HepG2 (cell line): ENCODE measurements around the gene PROX2. TPM values are rescaled to one million over a fixed set of nuclear protein-coding genes. Genes with fewer than 3 reads are reported as not detected.

Source experiments
- ADNP ChIP-seq: sonication (generic); formaldehyde crosslinking; IDR thresholded peaks from 2 replicates; pipeline ENCODE4 v1.4.0; 2020; ENCODE audit warnings: missing genetic modification reagents
- ELK4 ChIP-seq: sonication (generic); formaldehyde crosslinking; IDR thresholded peaks from 2 replicates; pipeline ENCODE4 v1.9.0; 2021; ENCODE audit warnings: missing genetic modification reagents, borderline replicate concordance
- MTF1 ChIP-seq: sonication (generic); formaldehyde crosslinking; IDR thresholded peaks from 2 replicates; pipeline ENCODE4 v1.5.0; 2020; ENCODE audit warnings: missing genetic modification reagents
- MYC ChIP-seq: sonication (generic); formaldehyde crosslinking; IDR thresholded peaks from 2 replicates; pipeline ENCODE4 v1.9.0; 2021; ENCODE audit warnings: missing genetic modification reagents, borderline replicate concordance
- NCOR1 ChIP-seq: fragments of 200-600 bp; sonication (generic); IDR thresholded peaks from 2 replicates; pipeline ENCODE4 v1.7.0; 2017; ENCODE audit warnings: antibody characterized with exemption, low read length, borderline replicate concordance
- NFE2L2 ChIP-seq: fragments of 150-350 bp; IDR thresholded peaks from 2 replicates; pipeline ENCODE4 v1.6.1; 2014; ENCODE audit warnings: low read length
- POLR2G ChIP-seq: fragments of 200-400 bp; formaldehyde crosslinking; IDR thresholded peaks from 2 replicates; pipeline ENCODE4 v1.6.1; 2018; ENCODE audit warnings: mild to moderate bottlenecking, low read depth, low read length, moderate library complexity
- TEF ChIP-seq: sonication (generic); formaldehyde crosslinking; IDR thresholded peaks from 2 replicates; pipeline ENCODE4 v1.5.0; 2020; ENCODE audit warnings: missing genetic modification reagents
- ZFP36L1 ChIP-seq: sonication (generic); formaldehyde crosslinking; IDR thresholded peaks from 2 replicates; pipeline ENCODE4 v1.8.0; 2022; ENCODE audit warnings: mild to moderate bottlenecking, missing genetic modification reagents, moderate library complexity
- ZNF235 ChIP-seq: sonication (generic); formaldehyde crosslinking; IDR thresholded peaks from 2 replicates; pipeline ENCODE4 v1.8.1; 2023; ENCODE audit warnings: mild to moderate bottlenecking, missing genetic modification reagents, borderline replicate concordance
- ZNF510 ChIP-seq: sonication (generic); formaldehyde crosslinking; IDR thresholded peaks from 2 replicates; pipeline ENCODE4 v1.4.0; 2020; ENCODE audit warnings: low read depth, mild to moderate bottlenecking, missing genetic modification reagents
- ZNF512 ChIP-seq: sonication (generic); formaldehyde crosslinking; IDR thresholded peaks from 2 replicates; pipeline ENCODE4 v1.4.0; 2020; ENCODE audit warnings: mild to moderate bottlenecking, missing genetic modification reagents
- ZNF75D ChIP-seq: sonication (generic); formaldehyde crosslinking; IDR thresholded peaks from 2 replicates; pipeline ENCODE4 v1.8.1; 2023; ENCODE audit warnings: missing genetic modification reagents, mild to moderate bottlenecking, borderline replicate concordance
- ZNF883 ChIP-seq: sonication (generic); formaldehyde crosslinking; IDR thresholded peaks from 2 replicates; pipeline ENCODE4 v1.5.1; 2020; ENCODE audit warnings: mild to moderate bottlenecking, missing genetic modification reagents; ENCODE audit errors: not compliant biosample characterization
- polyA plus RNA-seq, 8 experiments: library from polyadenylated mRNA; depleted of rRNA in 3 of 8; stranded (reverse) in 7 of 8; unstranded in 1 of 8; fragments of >200 nt; fragmentation: Illumina TruSeq in 4 of 8; extraction: Trizol in 4 of 8; gene quantifications; 2 replicates each; pipeline versions ENCODE4 v1.2.1 to v1.2.3, GENCODE V29; 2011 to 2016; ENCODE audit warnings: low read depth in 4 of 8, missing spikeins in 1 of 8, mixed read lengths in 1 of 8; ENCODE audit not compliant: insufficient read depth in 1 of 8
- total RNA-seq, 5 experiments: library from RNA; depleted of rRNA; stranded (reverse); fragments of >200 nt; fragmentation: Illumina TruSeq; extraction: Trizol; gene quantifications; 2 replicates each; pipeline ENCODE4 v1.2.3, GENCODE V29; 2016; ENCODE audit warnings: low read depth in 1 of 5
- TF ChIP-seq, protein P1 (sequence below): sonication (generic); formaldehyde crosslinking; IDR thresholded peaks from 2 replicates; pipeline ENCODE4 v1.9.0; 2022; ENCODE audit warnings: missing genetic modification reagents, mild to moderate bottlenecking, borderline replicate concordance
- TF ChIP-seq, protein P2 (sequence below): fragments of 450-650 bp; IDR thresholded peaks from 2 replicates; pipeline ENCODE4 v1.6.1; 2016
- TF ChIP-seq, protein P3 (sequence below): sonication (generic); formaldehyde crosslinking; IDR thresholded peaks from 2 replicates; pipeline ENCODE4 v1.8.1; 2022; ENCODE audit warnings: mild to moderate bottlenecking, missing genetic modification reagents
- TF ChIP-seq, protein P4 (sequence below): sonication (generic); IDR thresholded peaks from 2 replicates; pipeline ENCODE4 v1.6.1; 2016; ENCODE audit warnings: low read depth, borderline replicate concordance
- TF ChIP-seq, protein P5 (sequence below): IDR thresholded peaks from 2 replicates; pipeline ENCODE4 v1.6.1; 2016; ENCODE audit warnings: missing compliant biosample characterization, missing genetic modification reagents, borderline replicate concordance

PROX2 gene
- total and polyA plus RNA-seq, 2 of the 13 experiments (the other 11 are each of a cell fraction or from before 2014, with no cell fraction given) = not detected

DNA sequence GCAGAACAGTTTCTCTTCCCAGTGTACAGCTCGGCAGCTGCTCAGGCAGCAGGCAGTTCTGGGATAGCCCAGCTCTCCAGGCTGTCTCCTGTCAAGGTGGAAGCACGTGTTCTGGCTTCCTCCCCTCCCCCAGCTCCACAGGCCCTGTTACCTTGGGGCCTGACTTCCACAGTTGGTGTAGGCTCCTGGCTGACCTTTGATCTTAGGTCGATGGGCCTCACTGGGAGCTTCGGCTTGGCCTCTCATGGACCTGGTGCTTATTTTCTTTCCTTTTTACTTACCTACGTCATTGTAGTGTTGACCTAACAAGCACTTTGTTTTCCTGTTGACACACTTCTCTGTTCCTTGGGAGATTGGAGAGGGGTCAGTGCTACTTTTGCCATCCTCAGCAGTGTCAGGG, 22.7 kb upstream of the PROX2 start (continued):
- TF ChIP-seq, protein P1, sequence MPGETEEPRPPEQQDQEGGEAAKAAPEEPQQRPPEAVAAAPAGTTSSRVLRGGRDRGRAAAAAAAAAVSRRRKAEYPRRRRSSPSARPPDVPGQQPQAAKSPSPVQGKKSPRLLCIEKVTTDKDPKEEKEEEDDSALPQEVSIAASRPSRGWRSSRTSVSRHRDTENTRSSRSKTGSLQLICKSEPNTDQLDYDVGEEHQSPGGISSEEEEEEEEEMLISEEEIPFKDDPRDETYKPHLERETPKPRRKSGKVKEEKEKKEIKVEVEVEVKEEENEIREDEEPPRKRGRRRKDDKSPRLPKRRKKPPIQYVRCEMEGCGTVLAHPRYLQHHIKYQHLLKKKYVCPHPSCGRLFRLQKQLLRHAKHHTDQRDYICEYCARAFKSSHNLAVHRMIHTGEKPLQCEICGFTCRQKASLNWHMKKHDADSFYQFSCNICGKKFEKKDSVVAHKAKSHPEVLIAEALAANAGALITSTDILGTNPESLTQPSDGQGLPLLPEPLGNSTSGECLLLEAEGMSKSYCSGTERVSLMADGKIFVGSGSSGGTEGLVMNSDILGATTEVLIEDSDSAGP (CRISPR knock-in tag) = peak; percentile 63
- TF ChIP-seq MYC (CRISPR knock-in tag) (peak; percentile 99), ZNF883 (peak; percentile 74), NFE2L2 (no peak), POLR2G (no peak), ZNF75D (no peak), ZNF510 (peak; percentile 75; the same call in 1 of the 2 replicates), ADNP (CRISPR knock-in tag) (no peak), NCOR1 (peak; percentile 64; the same call in 1 of the 2 replicates), ZNF512 (CRISPR knock-in tag) (no peak), MTF1 (CRISPR knock-in tag) (no peak), TEF (no peak), ELK4 (CRISPR knock-in tag) (no peak), ZNF235 (no peak), ZFP36L1 (CRISPR knock-in tag) (peak; percentile 91; the same call in 1 of the 2 replicates)
- TF ChIP-seq, protein P2, sequence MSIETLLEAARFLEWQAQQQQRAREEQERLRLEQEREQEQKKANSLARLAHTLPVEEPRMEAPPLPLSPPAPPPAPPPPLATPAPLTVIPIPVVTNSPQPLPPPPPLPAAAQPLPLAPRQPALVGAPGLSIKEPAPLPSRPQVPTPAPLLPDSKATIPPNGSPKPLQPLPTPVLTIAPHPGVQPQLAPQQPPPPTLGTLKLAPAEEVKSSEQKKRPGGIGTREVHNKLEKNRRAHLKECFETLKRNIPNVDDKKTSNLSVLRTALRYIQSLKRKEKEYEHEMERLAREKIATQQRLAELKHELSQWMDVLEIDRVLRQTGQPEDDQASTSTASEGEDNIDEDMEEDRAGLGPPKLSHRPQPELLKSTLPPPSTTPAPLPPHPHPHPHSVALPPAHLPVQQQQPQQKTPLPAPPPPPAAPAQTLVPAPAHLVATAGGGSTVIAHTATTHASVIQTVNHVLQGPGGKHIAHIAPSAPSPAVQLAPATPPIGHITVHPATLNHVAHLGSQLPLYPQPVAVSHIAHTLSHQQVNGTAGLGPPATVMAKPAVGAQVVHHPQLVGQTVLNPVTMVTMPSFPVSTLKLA = peak; percentile 93
- TF ChIP-seq, protein P3, sequence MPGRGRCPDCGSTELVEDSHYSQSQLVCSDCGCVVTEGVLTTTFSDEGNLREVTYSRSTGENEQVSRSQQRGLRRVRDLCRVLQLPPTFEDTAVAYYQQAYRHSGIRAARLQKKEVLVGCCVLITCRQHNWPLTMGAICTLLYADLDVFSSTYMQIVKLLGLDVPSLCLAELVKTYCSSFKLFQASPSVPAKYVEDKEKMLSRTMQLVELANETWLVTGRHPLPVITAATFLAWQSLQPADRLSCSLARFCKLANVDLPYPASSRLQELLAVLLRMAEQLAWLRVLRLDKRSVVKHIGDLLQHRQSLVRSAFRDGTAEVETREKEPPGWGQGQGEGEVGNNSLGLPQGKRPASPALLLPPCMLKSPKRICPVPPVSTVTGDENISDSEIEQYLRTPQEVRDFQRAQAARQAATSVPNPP (CRISPR knock-in tag) = no peak
- TF ChIP-seq, protein P4, sequence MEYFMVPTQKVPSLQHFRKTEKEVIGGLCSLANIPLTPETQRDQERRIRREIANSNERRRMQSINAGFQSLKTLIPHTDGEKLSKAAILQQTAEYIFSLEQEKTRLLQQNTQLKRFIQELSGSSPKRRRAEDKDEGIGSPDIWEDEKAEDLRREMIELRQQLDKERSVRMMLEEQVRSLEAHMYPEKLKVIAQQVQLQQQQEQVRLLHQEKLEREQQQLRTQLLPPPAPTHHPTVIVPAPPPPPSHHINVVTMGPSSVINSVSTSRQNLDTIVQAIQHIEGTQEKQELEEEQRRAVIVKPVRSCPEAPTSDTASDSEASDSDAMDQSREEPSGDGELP = peak; percentile 62; the same call in 1 of the 2 replicates
- TF ChIP-seq, protein P5, sequence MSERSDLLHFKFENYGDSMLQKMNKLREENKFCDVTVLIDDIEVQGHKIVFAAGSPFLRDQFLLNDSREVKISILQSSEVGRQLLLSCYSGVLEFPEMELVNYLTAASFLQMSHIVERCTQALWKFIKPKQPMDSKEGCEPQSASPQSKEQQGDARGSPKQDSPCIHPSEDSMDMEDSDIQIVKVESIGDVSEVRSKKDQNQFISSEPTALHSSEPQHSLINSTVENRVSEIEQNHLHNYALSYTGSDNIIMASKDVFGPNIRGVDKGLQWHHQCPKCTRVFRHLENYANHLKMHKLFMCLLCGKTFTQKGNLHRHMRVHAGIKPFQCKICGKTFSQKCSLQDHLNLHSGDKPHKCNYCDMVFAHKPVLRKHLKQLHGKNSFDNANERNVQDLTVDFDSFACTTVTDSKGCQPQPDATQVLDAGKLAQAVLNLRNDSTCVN (CRISPR knock-in tag) = peak; percentile 59; the same call in 1 of the 2 replicates
